Keratinocyte (primary cell): ENCODE results near the gene ARHGAP18. TPM values are rescaled to one million over a fixed set of nuclear protein-coding genes. Genes with fewer than 3 reads are reported as not detected.

Experiments used
- DNase-seq: peaks from one replicate; pipeline ENCODE4 v3.0.0-alpha.2; 2011; ENCODE audit warnings: low read depth, missing footprints, low spot score
- FAIRE-seq: peaks from 2 replicates; lab custom pipeline; 2011; peaks lifted over from hg19 to GRCh38; lab: Jason Lieb, UNC
- H2AFZ ChIP-seq: 2 replicates; pipeline ENCODE4 v1.6.0; 2012; ENCODE audit warnings: low read length, control low read depth, inconsistent platforms; ENCODE audit not compliant: control insufficient read depth
- H3K27ac ChIP-seq: 2 replicates; pipeline ENCODE4 v1.5.1; 2011; ENCODE audit warnings: low read length; ENCODE audit not compliant: control insufficient read depth, insufficient read depth
- H3K27me3 ChIP-seq: 3 replicates; pipeline ENCODE4 v1.6.0; 2011; ENCODE audit warnings: low read length; ENCODE audit not compliant: control insufficient read depth, insufficient read depth; ENCODE audit errors: extremely low read depth
- H3K36me3 ChIP-seq, 2 experiments: 2 replicates in 1 of 2; 3 replicates in 1 of 2; pipeline ENCODE4 v1.5.1; 2011; ENCODE audit warnings: low read length in 2 of 2, mild to moderate bottlenecking in 1 of 2; ENCODE audit not compliant: control insufficient read depth in 2 of 2, insufficient read depth in 2 of 2; ENCODE audit errors: extremely low read depth in 1 of 2
- H3K4me1 ChIP-seq: 3 replicates; pipeline ENCODE4 v1.5.1; 2011; ENCODE audit warnings: low read length; ENCODE audit not compliant: control insufficient read depth, insufficient read depth; ENCODE audit errors: extremely low read depth
- H3K4me2 ChIP-seq: 3 replicates; pipeline ENCODE4 v1.6.0; 2011; ENCODE audit warnings: low read depth, low read length; ENCODE audit not compliant: control insufficient read depth, insufficient read depth; ENCODE audit errors: extremely low read depth
- H3K4me3 ChIP-seq, 3 experiments: fragments of 200-600 bp in 1 of 3; sonication (generic) in 1 of 3; 2 replicates in 2 of 3; 3 replicates in 1 of 3; pipeline ENCODE4 v1.5.1; 2011 to 2016; ENCODE audit warnings: low read length in 3 of 3, mild to moderate bottlenecking in 3 of 3, control low read depth in 2 of 3, inconsistent platforms in 1 of 3, low read depth in 1 of 3, mixed read lengths in 1 of 3, mixed run types in 1 of 3, moderate library complexity in 1 of 3; ENCODE audit not compliant: control insufficient read depth in 2 of 3, insufficient read depth in 2 of 3; ENCODE audit errors: extremely low read depth in 1 of 3
- H3K79me2 ChIP-seq: 2 replicates; pipeline ENCODE4 v1.6.0; 2012; ENCODE audit warnings: low read length; ENCODE audit not compliant: control insufficient read depth, insufficient read depth
- H3K9ac ChIP-seq: 3 replicates; pipeline ENCODE4 v1.6.0; 2011; ENCODE audit warnings: low read length; ENCODE audit not compliant: control insufficient read depth, insufficient read depth; ENCODE audit errors: extremely low read depth
- H3K9me1 ChIP-seq: 3 replicates; pipeline ENCODE4 v1.6.0; 2011; ENCODE audit warnings: low read length; ENCODE audit not compliant: control insufficient read depth, insufficient read depth; ENCODE audit errors: extremely low read depth
- H3K9me3 ChIP-seq: 2 replicates; pipeline ENCODE4 v1.5.1; 2012; ENCODE audit warnings: low read depth, low read length; ENCODE audit not compliant: control insufficient read depth
- H4K20me1 ChIP-seq: 3 replicates; pipeline ENCODE4 v1.6.0; 2011; ENCODE audit warnings: low read length; ENCODE audit not compliant: control insufficient read depth, insufficient read depth; ENCODE audit errors: extremely low read depth
- CTCF ChIP-seq, 3 experiments: IDR thresholded peaks in 1 of 3; conservative IDR thresholded peaks in 1 of 3; optimal IDR thresholded peaks in 1 of 3; 2 replicates in 2 of 3; 3 replicates in 1 of 3; pipeline versions ENCODE3 to v1.5.1; 2011; ENCODE audit warnings: low read length in 3 of 3, mild to moderate bottlenecking in 3 of 3, moderate library complexity in 2 of 3, control low read depth in 1 of 3, inconsistent platforms in 1 of 3; ENCODE audit not compliant: insufficient read depth in 2 of 3; ENCODE audit errors: extremely low read depth in 1 of 3
- EZH2 ChIP-seq: IDR thresholded peaks from one replicate; pipeline ENCODE4 v1.6.1; 2012; ENCODE audit warnings: inconsistent platforms, mild to moderate bottlenecking, low read length, moderate library complexity
- dilution Hi-C: fragments of 300-500 bp; cut with MboI; formaldehyde crosslinking; loops from one replicate; pipeline ENCODE4 v1.7.0; 2020; ENCODE audit warnings: low sequenced_read_pairs; ENCODE audit not compliant: extremely low pct_ligation_motif_present
- polyA plus RNA-seq, 5 experiments: library from polyadenylated mRNA; depleted of rRNA in 3 of 5; stranded (reverse) in 3 of 5; stranded (forward) in 1 of 5; unstranded in 1 of 5; fragments of >200 nt; gene quantifications; 1 replicate in 1 of 5; 2 replicates in 3 of 5; 3 replicates in 1 of 5; pipeline versions ENCODE4 v1.2.1 to v1.2.3, GENCODE V29; 2011 to 2012; ENCODE audit warnings: missing spikeins in 2 of 5, low read depth in 1 of 5, low replicate concordance in 1 of 5

The ARHGAP18 gene
- polyA plus RNA-seq, 1 donor (not counting 4 experiments of a cell fraction or from before 2014, with no cell fraction given), result 17.7 TPM

GRCh38 chr6:129631070-129631469, 78.9 kb downstream of the ARHGAP18 start:
- H3K27me3 ChIP-seq, result no peaks in the 10 kb centered on the region
- no peak overlapping the region for H3K9ac ChIP-seq
- H3K9me1 ChIP-seq, result peaks cover 2% of the 10 kb centered on the region
- TF ChIP-seq EZH2 (no peak), CTCF (optimal IDR thresholded peaks at IDR 0.05 in 1 of 3, IDR thresholded peaks at IDR 0.05 in 1 of 3, conservative IDR thresholded peaks at IDR 0.05 in 1 of 3; ENCODE audit: extremely low read depth in 1 of 3, insufficient read depth in 2 of 3, low read length in 3 of 3) (no peak)
- no peaks in the 10 kb centered on the region for H3K79me2 ChIP-seq
- no peak for FAIRE-seq
- no peaks in the 10 kb centered on the region for H4K20me1 ChIP-seq
- H3K27ac ChIP-seq, result no peak overlapping the region
- H3K4me1 ChIP-seq, result no peaks in the 10 kb centered on the region
- no peak overlapping the region for H2AFZ ChIP-seq
- peaks cover 4 to 8% of the 10 kb centered on the region in 2 experiments for H3K36me3 ChIP-seq
- H3K4me2 ChIP-seq, result no peak overlapping the region
- DNase-seq, result no peak
- dilution Hi-C loops, result no loop called here
- H3K4me3 ChIP-seq, result no peak overlapping the region
- H3K9me3 ChIP-seq, result no peaks in the 10 kb centered on the region

- peaks cover 3 to 8% of the 10 kb centered on the region in 2 experiments for H3K36me3 ChIP-seq
- H2AFZ ChIP-seq, result no peak overlapping the region
- H4K20me1 ChIP-seq, result no peaks in the 10 kb centered on the region
- no peaks in the 10 kb centered on the region for H3K27me3 ChIP-seq
- no peak overlapping the region for H3K9ac ChIP-seq
- dilution Hi-C loops, result no loop called here
- no peak for FAIRE-seq
- no peak overlapping the region for H3K4me3 ChIP-seq
- no peaks in the 10 kb centered on the region for H3K79me2 ChIP-seq
- H3K27ac ChIP-seq, result no peak overlapping the region
- no peak overlapping the region for H3K4me2 ChIP-seq
- no peaks in the 10 kb centered on the region for H3K4me1 ChIP-seq
- no peaks in the 10 kb centered on the region for H3K9me3 ChIP-seq
- no peak for DNase-seq
- peaks cover 2% of the 10 kb centered on the region for H3K9me1 ChIP-seq
- no peak for TF ChIP-seq EZH2
- TF ChIP-seq CTCF (optimal IDR thresholded peaks at IDR 0.05 in 1 of 3, IDR thresholded peaks at IDR 0.05 in 1 of 3, conservative IDR thresholded peaks at IDR 0.05 in 1 of 3; ENCODE audit: extremely low read depth in 1 of 3, insufficient read depth in 2 of 3, low read length in 3 of 3), result no peak
These were observed 79.4 kb downstream of the ARHGAP18 start for GRCh38 chr6:129630596-129630995.
